Keratinocyte (primary cell): ENCODE data around the gene UFSP1.

Experiments used
- EZH2 ChIP-seq: IDR thresholded peaks from one replicate; pipeline ENCODE4 v1.6.1; 2012; ENCODE audit warnings: inconsistent platforms, mild to moderate bottlenecking, low read length, moderate library complexity
- TF ChIP-seq, protein P1 (sequence below), 3 experiments: IDR thresholded peaks in 1 of 3; conservative IDR thresholded peaks in 1 of 3; optimal IDR thresholded peaks in 1 of 3; 2 replicates in 2 of 3; 3 replicates in 1 of 3; pipeline versions ENCODE3 to v1.5.1; 2011; ENCODE audit warnings: low read length in 3 of 3, mild to moderate bottlenecking in 3 of 3, moderate library complexity in 2 of 3, control low read depth in 1 of 3, inconsistent platforms in 1 of 3; ENCODE audit not compliant: insufficient read depth in 2 of 3; ENCODE audit errors: extremely low read depth in 1 of 3

DNA sequence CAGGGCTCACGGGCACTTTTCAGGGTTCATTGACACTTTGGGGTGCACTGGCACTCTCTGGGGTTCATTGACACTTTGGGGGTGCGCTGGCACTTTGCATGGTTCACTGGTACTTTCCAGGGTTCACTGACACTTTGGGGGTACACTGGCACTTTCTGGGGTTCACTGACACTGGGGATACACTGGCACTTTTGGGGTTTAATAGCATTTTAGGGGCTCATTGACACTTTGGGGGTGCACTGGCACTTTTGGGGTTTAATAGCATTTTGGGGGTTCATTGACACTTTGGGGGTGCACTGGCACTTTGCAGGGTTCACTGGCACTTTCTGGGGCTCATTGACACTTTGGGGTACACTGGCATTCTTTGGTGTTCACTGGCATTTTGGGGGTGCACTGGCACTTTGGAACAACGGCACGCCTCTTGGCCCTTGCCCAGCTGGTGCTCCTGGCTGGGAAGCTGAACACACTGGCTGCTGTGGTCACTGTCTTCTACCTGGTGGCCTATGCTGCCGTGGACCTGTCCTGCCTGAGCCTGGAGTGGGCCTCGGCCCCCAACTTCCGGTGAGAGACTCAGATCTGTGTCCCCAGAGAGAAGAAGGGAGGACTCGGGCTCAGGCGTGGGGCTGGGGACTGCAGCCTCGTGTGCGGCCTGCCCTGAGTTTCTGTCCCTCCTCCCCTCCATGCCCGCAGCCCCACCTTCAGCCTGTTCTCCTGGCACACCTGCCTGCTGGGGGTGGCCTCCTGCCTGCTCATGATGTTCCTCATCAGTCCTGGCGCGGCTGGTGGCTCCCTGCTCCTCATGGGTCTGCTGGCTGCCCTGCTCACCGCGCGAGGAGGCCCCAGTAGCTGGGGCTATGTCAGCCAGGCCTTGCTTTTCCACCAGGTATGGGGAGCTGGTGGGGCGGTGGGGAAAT, 28.6 kb downstream of the UFSP1 start:
- no peak for TF ChIP-seq EZH2
- TF ChIP-seq, protein P1, sequence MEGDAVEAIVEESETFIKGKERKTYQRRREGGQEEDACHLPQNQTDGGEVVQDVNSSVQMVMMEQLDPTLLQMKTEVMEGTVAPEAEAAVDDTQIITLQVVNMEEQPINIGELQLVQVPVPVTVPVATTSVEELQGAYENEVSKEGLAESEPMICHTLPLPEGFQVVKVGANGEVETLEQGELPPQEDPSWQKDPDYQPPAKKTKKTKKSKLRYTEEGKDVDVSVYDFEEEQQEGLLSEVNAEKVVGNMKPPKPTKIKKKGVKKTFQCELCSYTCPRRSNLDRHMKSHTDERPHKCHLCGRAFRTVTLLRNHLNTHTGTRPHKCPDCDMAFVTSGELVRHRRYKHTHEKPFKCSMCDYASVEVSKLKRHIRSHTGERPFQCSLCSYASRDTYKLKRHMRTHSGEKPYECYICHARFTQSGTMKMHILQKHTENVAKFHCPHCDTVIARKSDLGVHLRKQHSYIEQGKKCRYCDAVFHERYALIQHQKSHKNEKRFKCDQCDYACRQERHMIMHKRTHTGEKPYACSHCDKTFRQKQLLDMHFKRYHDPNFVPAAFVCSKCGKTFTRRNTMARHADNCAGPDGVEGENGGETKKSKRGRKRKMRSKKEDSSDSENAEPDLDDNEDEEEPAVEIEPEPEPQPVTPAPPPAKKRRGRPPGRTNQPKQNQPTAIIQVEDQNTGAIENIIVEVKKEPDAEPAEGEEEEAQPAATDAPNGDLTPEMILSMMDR (optimal IDR thresholded peaks at IDR 0.05 in 1 of 3, IDR thresholded peaks at IDR 0.05 in 1 of 3, conservative IDR thresholded peaks at IDR 0.05 in 1 of 3; ENCODE audit: extremely low read depth in 1 of 3, insufficient read depth in 2 of 3, low read length in 3 of 3) = no peak
